ENCODE measurements around the gene COP1.

The COP1 gene

DNA sequence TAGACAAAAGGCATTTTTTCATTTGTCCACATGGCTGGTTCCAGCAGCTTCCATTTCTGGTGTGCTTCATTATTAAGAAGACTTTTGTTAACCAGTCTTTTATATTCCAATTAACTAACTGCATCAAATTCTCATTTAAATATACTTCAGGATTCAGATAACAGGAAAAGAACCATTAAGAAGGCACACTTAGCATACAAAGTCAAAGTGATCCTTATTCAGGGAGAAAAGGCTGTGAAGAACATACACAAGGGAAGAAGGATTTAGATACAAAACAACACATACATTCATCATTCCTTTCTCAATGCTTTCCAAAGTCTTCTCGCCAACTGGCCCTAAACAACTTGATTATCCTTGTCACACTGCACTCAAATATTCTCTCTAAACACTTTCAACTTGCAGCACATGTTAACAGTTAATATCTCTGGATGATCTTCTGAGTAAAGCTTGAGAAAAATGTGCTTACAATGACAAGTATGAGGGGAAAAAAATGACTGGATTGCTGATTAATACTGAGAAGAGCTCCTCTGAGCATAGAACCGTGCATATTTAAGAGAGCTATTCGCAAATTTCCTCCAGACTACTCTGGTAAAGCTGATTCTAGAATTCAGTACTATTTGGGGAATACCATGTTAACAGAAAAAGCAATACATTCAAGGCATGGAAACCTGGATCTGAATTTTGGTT lies 238.5 kb downstream of the COP1 start:
- DNase-seq (ENCODE audit: low read depth, low spot score) = no peak

DNA sequence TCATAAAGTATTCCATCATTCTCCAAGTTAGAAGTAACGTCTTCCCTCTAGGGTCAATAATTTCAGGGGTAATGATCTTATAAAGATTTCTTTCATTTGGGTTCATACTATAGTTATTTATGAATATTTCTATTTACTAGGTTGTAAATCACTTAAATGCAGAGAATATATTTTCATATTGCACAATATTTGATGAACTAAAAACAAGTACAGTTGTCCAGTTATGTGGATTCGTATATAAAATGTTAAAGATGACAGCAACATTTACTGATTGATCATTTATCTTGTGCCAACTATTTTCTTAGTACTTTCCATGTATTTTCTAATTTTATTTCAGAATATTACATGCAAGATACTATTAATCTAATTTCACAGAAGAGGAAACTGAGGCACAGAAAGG lies 243.3 kb downstream of the COP1 start:
- no peak for DNase-seq (ENCODE audit: low read depth, low spot score)

DNA sequence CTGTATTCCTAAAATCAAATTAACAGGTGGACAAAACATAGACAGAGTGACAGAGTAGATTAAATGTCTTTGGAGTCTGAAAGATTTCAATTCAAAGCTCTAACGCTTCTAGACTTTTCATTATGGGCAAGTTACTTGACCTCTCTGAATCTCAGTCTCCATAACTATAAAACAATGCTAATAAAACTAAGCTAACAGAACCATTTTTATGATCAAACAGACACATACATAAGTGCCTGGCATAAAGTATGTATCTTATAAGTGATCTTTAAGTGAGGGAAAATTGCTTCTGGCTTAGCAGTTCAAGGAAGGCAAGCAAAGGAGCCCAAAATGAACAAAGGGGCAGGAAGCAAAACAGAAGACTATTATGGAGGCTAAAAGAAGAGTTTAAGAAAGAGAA lies 246.9 kb downstream of the COP1 start:
- DNase-seq (ENCODE audit: low read depth, low spot score) = no peak

DNA sequence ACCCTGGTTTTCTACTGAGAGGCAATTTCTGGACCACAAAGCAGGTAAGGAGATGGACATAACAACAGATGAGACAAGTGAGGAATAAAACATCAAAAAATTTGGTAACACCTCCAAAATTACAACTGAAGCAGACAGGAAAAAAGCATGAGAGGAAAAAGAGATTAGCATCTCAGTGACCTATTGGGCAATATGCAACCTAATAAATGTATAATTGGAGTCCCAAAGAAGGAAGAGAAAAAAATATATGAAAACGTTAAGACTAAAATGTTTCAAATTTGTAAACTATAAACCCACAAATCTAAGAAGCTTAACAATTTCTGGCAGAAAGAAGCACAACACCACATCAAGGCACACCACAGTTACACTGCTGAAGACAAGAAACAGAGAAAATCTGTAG lies 255.5 kb downstream of the COP1 start:
- DNase-seq (ENCODE audit: low read depth, low spot score) = no peak

DNA sequence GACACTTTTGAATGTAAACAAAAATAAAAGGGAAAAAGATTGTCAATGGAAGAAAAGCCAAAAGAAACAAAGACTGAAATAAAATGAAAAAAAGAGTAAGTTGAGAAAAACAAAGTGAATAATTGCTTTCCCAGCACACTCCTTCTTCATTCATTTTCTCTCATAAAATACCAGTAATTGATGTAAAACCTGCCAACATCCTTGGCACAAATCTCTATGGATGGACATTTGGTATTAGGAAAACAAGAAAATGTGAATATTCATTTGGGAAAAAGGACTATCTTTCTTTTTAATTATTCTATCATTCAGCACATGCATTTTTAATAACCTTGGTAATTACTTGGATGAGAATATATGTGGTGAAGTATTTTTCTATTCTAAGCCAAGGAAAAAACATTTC lies 259.3 kb downstream of the COP1 start:
- DNase-seq (ENCODE audit: low read depth, low spot score) = no peak

DNA sequence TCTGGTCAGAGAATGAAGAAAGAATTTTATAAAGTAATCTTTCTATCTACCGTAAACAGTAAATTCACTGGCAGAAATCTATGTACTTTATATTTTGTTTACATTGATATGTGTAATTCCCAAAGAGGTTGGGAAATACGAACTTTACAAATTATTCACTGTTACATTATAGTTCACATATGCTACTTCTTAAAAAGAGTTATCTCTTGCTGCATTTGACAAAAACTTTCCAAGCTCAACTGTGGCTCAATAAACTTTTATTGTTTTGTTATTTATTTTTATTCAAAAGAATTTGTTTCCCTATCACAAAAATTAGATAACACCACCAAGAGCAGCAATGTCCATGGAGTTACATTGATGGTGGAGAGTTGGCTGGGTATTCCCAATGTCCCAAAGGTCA lies 262.5 kb downstream of the COP1 start:
- DNase-seq (ENCODE audit: low read depth, low spot score) = no peak

DNA sequence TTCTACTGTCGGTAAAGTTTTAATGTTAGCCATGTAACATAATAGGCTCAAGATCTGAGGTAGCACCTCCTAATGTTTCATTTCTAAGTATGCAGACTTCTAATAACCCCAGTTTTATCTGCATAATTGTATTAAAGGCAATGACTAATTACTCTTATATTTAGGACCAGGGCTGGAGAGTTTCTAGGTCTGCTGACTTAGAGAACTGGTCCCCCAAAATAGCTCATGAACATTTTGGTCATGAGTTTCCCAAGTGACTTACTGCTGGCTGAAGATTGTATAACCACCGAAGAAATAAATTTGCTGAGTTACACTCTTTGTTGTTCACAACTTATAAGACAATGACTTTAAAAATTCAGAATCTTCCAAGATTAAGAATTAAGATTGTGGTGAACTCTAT lies 265.9 kb downstream of the COP1 start:
- DNase-seq (ENCODE audit: low read depth, low spot score) = no peak

DNA sequence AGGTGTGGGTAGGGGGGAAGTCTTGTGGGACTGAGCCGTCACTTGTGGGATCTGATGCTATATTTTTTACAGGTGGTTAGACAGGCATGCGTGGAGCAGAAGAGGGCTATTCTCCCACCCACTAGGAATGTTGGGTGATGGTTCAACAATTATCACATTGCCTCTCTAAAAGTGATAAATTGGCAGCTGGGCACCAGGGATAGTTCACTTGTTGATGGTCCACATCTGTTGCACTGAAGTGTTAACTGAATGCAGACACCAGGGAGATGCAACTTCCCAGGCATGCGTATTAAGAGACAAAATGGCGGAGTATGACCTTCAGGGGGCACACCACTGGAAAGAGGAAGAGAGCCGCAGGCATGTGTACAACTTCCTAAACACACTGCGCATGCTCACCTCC lies 270.4 kb downstream of the COP1 start:
- no peak for DNase-seq (ENCODE audit: low read depth, low spot score)

DNA sequence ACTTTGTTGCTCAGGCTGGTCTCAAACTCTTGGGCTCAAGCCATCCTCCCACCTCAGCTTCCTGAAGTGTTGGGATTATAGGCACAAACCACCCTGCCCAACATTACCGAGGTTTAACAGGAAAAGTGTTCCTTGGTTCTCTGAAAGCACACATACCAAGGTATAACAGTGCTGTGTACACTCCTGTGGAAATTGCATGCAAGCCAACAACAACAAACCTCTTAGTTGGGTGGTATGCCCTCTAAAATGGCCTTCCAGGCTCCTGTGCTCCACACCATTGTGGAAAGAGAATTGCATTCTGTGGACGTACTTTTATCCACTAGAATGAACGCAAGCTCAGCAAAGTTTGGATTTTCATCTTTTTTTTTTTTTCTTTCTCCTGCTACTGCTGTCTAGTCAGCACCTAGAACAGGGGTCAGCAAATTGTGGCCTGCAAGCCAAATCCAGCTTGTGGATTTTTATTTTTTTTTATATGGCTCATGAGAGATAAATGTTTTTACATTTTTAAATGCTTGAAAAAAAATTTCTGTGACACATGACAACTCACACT lies 271.4 kb downstream of the COP1 start:
- no peak for DNase-seq (ENCODE audit: low read depth, low spot score)

DNA sequence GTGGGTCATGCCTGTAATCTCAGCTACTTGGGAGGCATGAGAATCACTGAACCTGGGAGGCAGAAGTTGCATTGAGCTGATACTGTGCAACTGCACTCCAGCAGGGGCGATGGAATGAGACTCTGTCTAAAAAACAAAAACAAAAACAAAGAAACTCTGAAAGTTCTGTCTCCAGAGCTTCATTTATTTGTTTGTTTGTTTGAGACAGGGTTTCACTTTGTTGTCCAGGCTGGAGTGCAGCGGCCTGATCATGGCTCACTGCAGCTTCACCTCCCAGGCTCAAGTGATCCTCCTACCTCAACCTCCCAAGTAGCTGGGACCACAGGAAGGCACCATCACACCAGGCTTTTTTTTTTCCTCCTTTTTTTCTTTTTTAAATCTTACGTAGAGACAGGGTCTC lies 271.9 kb downstream of the COP1 start:
- no peak for DNase-seq (ENCODE audit: low read depth, low spot score)

DNA sequence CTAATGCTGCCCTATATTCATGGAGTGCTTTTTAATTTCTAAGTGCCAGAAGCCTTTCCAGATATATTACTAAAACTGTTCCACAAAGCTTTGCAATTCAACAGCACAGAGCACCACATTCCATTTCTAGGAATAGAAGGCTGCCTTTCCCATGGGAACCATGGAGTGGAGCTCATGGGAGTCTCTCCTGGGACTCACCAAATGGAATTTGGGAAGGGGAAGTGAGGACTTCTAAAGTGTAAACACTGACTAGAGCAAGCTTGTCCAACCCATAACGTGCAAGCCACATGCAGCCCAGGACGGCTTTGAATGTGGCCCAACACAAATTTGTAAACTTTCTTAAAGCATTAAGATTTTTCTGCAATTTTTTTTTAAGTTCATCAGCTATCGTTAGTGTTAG lies 273.3 kb downstream of the COP1 start:
- DNase-seq (ENCODE audit: low read depth, low spot score) = no peak

DNA sequence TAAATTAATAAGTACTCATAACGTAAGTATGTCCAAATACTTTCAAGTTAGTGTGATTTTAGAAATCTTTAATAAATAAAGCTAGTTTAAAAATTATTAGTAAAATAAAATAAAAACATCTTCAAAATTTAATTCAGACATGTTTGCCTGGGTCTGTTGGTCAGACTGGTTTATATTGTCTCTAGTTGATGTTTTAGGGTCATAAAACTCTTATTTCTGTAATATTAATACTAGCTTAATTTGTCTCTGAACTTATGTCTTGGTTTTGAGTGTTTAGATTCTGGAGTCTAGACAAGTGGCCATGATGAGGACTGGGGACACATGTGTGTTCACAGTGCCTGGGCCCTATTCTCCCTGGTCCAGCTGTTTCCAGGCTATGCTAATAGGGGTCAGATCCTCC lies 279.1 kb downstream of the COP1 start:
- no peak for DNase-seq (ENCODE audit: low read depth, low spot score)

DNA sequence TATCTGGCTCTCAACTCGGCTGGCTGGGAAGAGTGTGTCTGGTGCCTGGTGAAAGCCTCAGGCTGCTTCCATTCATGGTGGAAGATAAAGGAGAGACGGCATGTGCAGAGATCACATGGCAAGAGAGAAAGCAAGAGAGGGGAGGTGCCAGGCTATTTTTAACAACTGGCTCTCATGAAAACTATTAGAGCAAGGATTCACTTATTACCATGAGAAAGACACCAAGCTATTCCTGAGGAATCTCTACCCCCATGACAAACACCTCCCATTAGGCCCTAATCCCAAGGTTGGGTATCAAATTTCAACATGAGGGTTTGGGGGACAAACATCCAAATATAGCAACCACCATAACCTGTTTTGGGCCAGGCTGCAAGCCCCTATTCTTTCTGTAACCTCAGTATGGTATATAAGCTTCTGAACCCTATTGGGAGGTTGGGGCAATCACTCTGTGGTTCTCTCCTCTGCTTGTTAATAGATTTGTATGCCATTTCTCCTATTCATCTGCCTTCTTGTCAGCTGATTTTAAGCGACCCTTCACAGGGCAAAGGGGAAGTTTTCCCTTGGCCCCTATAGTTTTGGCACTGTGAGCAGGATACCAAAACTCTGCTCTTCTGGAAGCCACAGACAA lies 284.7 kb downstream of the COP1 start:
- DNase-seq (ENCODE audit: low read depth, low spot score) = no peak

DNA sequence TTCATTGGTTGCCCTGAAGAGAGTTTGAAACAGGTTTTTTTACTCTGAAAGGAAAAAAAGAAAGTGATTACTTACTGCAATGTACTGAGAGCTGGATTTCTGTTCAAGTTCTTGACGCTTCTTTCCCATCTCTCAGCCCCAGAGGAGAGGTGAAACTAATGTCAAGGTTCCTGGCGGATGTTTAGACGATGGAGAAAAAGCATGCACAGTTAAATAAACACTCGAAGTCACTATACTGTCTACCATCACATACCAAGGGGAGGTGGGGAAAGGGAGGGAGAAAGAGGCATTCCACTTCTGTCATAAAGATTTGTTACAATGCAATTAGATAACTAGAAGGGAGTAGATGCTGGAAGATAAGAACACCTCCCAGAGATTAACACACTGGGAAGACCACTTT lies 286.7 kb downstream of the COP1 start:
- no peak for DNase-seq (ENCODE audit: low read depth, low spot score)

DNA sequence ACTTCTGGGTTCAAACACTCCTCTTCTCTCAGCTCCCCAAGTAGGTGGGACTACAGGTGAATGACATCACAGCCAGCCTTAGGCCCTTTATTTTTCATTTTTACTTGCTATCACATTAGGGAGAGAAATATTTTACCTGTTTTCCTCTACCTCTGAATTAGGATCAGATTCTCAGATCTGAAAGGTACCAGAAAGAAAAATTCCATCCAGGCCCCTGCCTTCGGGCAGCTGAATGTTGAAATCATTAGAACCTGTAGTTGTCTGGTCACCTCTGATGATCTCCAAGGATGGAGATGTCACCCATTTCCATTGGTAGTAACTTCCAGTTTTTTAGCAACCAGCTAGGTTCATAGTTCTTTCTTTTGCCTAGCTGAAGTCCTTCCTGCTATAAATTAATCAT lies 288.1 kb downstream of the COP1 start:
- no peak for DNase-seq (ENCODE audit: low read depth, low spot score)

DNA sequence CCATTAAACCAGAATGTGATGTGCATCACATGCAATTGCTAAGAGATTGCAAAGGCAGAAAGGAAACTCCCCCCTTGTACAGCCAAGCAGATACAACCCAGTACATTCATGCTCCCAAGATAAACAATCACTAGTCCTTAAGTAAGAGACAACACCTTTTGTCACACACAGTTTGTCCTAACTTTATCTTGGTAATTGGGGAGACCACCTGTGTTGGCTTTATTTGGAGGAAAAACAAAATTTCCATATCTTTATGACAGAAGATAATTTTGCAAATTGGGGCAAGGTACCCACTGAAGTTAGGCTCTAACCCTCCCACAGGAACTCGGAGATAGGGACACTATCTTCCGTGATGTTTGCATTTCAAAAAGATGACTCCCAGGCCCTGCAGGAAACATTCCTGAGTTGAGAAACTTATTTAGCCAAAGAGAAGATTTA lies 288.7 kb downstream of the COP1 start:
- no peak for DNase-seq (ENCODE audit: low read depth, low spot score)

DNA sequence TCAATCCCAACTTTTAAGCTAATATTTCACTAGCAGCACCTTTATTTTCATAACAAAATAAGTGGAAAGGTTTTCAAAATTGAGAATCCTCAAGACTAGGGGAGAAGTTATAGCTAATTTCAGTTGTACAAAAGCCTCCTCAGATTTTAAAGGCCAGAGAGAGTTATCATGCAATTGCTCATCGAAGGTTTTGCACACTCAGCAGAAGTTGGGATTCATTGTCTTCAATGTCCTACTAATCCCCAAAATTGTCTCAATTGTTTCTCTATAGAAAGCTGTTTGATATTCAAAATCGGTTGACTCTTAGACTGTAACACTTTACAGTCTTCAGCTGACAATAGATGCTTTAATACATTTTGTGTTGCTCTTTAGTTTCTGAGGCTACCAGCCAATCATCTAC lies 293.0 kb downstream of the COP1 start:
- DNase-seq (ENCODE audit: low read depth, low spot score) = no peak

DNA sequence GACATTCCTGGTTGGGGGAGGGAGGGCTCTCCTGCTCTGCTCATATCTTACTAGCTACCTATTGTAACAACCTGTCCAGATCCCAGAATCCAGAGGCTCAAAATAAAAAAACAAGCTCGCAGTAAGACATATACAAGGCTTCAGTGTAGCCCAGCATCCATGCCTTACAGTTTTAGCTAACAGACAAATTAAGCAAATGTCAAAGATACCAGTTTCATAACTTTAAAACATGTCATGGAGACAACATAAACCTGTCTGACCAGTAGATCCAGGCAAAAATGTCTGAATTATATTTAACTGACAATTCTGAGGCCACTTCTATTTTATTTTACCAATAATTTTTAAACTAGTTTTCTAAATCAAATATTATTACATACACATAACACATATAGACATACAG lies 295.9 kb downstream of the COP1 start:
- no peak for DNase-seq (ENCODE audit: low read depth, low spot score)

DNA sequence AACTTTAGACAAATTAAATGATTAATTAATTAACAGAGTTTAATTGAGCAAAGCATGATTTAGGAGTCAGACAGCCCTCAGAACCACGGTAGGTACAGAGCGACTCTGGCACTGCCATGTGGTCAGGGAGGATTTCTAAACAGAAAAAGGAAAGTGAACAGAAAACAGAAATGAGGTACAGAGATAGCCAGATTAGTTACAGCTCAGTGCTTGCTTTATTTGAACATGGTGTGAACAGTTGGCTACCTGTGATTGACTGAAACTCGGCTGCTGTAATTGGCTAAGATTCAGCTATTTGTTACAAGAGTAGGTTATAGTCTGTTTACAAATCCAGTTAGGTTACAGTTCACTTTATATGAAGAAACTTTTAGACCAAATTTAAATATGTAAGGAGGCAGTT lies 300.7 kb downstream of the COP1 start:
- DNase-seq (ENCODE audit: low read depth, low spot score) = no peak

DNA sequence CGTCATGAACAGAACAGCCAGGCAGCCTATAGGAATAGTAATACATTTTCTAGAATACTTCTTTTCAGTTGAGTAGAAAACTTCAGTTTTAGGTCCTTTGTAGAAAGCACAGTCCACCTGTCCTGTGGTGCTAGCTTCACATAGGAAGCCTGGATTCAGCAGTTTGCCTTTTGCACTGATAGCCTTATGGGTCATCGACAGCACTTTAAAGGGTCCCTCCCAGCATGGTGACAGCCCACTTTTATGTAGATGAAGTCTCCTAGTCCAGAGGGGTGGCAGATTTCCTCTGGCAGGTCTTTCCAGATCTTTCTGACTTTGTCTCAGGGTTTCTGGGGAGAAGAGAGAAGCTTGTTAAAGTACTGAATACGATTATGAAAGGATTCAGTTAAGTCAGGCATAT lies 302.3 kb downstream of the COP1 start:
- no peak for DNase-seq (ENCODE audit: low read depth, low spot score)

DNA sequence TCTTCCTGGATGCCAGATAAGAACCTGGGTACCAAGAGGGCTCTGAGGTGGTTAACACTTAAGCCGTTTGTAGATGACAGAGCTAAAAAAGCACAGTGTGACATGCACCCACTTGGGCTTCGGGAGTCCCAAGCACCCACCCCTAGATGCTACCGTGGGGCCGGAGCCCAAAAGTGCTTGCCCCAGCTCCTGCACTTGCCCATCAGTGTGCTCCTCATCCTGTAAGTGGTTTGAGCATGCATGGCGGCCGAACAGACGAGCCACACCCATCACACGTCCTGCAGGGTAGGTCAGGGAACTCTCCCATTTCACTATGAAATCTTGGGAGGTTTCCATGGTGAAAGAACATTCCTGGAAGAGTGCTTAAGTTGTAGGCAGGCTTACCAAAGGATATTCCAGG lies 304.8 kb downstream of the COP1 start:
- DNase-seq (ENCODE audit: low read depth, low spot score) = no peak

DNA sequence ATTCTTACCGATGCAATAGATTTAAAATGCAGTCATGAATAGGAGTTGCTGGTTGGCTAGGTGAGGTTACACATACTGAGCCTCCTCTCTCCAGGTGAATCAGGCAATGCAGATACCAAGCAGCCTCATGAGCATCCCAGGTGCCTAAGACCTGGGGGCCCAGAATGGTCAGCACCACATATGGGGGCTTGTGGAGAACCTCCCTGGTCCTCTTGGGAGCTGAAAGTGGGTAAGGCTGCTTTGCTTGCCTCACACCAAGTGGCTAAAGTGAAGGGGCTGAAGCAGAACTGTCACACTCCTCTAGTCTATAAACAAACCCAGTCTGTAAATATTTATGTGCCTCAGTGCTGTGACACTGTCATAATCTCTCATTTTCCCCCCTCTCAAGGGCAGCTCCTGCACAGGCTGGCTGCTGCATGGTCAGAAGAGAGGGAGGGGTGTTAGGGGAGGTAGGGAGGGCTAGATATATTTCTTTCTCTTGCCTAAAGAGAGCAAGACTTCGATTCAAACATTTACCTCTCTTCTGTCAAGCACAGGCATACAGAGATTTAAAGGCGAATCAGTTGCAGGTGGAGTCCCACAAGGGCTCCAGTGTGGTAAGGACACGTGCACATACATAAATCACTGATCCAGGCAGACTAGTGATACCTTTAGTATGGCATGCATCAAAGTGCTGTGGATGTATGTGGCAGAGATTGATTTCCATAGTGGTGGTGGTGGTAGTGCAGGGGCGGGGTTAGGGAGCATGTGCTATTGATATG lies 305.8 kb downstream of the COP1 start:
- DNase-seq (ENCODE audit: low read depth, low spot score) = no peak

DNA sequence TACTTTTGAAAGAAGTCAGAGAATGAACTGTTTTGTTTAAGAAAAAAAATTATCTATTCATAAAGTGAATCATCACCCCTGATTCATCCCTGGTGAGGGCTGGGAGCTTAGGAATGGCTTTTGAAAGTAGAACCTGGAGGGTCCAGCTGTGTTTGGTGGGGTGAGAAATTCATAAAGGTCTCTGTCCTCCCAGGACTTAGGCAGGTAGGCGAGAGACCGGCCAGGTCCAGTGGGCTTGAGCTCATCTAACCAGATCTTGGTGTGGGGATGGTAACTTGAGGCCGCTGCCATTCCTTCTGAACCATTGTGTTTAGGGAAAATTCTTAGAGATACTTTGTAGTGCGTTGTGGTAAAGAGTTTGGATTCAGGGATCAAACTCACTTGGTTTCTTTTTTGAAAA lies 306.9 kb downstream of the COP1 start:
- DNase-seq (ENCODE audit: low read depth, low spot score) = no peak
